ENCODE data around the gene CCDC88B. TPM values are rescaled to one million over a fixed set of nuclear protein-coding genes. Genes with fewer than 3 reads are reported as not detected.

The CCDC88B gene, protein sequence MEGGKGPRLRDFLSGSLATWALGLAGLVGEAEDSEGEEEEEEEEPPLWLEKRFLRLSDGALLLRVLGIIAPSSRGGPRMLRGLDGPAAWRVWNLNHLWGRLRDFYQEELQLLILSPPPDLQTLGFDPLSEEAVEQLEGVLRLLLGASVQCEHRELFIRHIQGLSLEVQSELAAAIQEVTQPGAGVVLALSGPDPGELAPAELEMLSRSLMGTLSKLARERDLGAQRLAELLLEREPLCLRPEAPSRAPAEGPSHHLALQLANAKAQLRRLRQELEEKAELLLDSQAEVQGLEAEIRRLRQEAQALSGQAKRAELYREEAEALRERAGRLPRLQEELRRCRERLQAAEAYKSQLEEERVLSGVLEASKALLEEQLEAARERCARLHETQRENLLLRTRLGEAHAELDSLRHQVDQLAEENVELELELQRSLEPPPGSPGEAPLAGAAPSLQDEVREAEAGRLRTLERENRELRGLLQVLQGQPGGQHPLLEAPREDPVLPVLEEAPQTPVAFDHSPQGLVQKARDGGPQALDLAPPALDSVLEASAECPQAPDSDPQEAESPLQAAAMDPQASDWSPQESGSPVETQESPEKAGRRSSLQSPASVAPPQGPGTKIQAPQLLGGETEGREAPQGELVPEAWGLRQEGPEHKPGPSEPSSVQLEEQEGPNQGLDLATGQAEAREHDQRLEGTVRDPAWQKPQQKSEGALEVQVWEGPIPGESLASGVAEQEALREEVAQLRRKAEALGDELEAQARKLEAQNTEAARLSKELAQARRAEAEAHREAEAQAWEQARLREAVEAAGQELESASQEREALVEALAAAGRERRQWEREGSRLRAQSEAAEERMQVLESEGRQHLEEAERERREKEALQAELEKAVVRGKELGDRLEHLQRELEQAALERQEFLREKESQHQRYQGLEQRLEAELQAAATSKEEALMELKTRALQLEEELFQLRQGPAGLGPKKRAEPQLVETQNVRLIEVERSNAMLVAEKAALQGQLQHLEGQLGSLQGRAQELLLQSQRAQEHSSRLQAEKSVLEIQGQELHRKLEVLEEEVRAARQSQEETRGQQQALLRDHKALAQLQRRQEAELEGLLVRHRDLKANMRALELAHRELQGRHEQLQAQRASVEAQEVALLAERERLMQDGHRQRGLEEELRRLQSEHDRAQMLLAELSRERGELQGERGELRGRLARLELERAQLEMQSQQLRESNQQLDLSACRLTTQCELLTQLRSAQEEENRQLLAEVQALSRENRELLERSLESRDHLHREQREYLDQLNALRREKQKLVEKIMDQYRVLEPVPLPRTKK (N-terminal part only)
- total RNA-seq: 1.2 and 1.3 TPM in 2 replicates

DNA sequence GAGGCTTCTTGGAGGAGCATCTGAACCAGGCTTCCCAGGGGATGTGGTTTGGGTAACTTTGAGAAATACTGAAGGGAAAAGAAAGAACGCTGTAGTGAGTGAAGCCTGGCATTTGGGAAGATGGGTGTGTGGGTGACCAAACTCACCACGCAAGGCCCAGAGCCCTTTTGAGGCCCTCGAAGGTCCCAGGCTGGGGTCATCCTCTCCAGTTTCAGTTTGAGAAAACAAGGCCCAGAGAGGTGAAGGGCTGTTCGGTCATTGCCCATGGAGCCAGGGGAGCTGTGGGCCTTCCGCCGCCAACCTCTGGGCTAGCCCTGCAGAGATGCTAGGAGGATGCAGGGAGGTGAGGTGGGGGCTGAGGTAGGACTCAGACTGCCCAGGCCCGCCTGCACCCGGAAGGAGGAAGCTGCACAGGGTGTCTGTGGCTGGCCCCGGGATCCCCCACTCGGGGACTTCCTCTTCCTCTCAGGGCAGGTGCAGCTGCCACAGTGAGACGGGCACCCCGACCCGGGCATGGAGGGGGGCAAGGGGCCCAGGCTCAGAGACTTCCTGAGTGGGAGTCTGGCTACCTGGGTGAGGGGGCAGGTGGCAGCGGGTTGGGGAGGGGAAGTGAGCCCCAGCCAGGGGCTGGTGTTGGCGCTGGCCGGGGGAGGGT lies at the start of gene CCDC88B:
TSS of gene CCDC88B (plus strand) at position 451 of the 655 bp plus-strand sequence. CDS start at position 514, 63 bp downstream.

DNA sequence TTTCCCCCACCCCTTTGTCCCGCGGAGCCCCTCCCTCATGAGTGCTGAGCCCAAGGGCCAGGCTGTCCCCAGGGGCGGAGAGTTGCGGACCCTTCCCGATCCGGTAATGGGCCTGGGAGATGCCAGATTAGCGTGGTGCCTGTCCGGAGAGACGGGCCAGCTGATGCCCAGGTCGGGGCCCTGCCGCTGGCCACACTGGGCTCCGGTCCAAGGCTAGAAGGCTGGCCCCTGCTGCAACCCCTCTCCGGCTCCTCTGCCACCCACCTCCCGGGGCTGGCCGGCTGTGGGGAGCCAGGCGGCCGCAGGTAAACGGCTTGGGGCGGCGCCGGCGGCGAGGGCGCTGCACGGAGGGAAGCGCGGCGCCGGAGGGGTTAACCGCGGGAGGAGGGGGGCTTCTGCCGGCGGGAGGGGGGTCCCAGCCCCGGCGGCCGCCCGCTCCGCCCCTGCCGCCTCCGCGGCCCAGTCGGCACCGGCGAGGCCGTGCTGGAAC lies 48.7 kb upstream of the CCDC88B start, which contains the start of gene KCNK4:
TSS of gene KCNK4 (plus strand) at position 41 of the 490 bp plus-strand sequence. CDS start 1,717 bp downstream, outside the sequence.

DNA sequence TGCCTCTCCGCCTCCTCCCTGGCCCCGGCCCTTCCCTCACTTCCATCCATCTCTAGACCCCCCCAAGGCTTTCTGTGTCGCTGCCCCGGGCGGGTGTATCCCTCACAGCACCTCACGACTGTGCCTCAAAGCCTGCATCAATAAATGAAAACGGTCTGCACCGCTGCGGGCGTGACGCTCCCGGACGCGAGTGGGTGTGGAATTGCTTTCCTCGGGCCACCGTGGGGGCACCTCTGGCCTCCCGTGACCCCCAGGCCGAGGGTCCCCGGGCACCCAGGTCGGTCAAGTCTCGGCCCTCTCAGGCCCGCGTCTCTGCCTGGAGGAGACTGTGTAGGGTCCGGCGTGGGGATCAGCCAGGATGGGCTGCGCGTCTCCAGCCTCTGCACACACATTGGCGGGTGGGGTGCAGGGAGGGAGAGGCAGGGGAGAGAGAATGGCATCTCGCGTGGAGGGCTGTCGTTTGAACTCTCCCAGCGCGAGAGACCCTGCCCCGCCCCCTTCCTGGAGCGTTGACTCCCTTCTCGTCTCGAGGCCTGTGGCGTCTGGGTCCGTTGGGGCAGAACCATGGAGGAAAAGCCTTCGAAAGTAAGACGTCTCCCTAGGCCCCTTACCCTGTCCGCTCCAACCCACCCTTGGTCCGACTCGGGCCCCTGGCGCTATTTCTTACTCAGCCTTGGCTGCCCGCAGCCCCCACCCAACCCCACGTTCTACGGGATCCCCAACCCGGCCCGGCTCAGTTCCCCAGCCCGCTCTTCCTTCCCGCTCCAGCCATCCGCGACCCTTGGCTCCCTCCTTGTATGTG lies 40.0 kb upstream of the CCDC88B start, which contains the start of gene CATSPERZ:
TSS of gene CATSPERZ (plus strand) at position 512 of the 802 bp plus-strand sequence. CDS start at position 565, 53 bp downstream.

DNA sequence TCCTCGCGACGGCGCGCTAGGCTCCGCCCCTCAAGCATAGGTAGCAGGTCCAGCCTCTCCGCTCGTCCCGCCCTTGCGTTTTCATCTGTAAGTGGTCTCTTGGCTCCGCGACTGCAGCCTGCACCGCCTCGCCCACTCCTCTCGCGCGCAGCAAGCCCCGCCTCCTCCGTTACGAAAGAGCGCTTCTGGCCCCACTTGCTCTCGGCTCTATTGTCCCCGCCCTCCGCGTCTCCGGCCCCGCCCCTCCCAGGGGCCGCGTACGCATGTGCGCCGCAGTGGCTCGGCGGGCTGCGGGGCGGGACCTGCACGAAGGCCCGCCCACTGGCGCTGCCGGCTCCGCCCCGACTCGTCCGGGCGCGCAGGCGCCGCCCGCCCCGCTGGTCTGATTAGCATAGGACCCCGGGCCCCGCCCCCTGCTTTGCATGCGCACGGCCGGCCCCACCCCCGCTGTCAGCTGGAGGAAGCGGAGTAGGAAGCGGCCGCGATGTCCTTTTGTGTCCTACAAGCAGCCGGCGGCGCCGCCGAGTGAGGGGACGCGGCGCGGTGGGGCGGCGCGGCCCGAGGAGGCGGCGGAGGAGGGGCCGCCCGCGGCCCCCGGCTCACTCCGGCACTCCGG lies 34.8 kb upstream of the CCDC88B start, which contains the start of gene ESRRA:
TSS of gene ESRRA (plus strand) at position 450 of the 616 bp plus-strand sequence. CDS start 1,656 bp downstream, outside the sequence.

DNA sequence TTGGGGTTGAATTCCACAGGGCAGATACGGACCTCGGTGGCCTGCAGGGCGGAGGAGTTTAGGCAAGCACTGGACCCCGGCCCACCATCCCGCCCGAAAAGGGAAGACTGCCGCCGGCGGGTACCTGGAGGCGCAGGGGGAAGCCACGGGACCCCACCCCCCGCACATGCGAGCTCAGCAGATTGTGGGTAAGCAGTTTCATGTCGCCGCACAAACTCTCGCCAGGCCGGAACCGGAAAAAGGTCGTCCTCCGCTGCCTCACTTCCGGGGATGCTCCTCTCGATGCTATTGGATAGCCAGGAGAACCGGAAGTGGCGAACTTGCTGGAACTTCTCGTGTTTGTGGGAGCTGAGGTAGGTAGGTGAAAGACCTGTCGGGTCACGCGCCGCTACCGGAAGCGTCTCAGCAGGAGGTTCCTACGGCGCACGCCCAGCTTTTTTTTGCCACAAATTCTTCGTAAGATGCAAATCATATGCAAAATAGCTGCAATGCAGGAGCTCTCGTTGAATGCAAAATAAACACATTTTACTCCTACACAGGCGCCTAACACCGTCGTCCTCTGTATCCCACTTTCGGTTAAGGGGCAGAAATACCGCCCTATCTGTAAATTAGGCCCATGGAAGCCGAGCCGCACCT lies 22.6 kb upstream of the CCDC88B start, which contains the start of gene TRMT112:
TSS of gene TRMT112 (minus strand) at position 235 of the 636 bp plus-strand sequence. CDS start at position 202, 33 bp downstream.

DNA sequence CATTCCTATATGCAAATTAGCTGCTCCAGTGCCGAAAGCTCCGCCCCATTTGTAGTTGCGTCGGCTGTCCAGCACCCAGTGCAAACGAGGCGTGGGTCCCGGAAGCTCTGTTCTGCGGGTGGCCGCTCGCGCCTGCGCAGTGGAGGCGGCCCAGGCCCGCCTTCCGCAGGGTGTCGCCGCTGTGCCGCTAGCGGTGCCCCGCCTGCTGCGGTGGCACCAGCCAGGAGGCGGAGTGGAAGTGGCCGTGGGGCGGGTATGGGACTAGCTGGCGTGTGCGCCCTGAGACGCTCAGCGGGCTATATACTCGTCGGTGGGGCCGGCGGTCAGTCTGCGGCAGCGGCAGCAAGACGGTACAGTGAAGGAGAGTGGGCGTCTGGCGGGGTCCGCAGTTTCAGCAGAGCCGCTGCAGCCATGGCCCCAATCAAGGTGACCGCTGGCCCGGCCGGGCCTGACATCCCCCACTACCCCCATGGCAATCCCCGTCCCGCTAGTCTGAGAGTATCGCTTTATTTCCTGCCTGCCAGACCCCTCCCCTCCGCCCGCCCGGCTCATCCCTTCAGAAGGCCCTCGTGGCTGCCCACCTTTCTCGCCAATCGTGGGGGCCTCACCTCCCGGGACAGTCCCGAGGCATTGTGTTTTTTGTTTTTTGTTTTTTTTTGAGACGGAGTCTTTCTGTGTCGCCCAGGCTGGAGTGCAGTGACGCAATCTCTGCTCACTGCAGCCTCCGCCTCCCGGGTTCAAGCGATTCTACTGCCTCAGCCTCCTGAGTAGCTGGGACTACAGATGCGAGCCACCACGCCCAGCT lies 21.8 kb upstream of the CCDC88B start, which contains the start of gene PRDX5:
TSS of gene PRDX5 (plus strand) at position 161 of the 805 bp plus-strand sequence. CDS start at position 256, 95 bp downstream.

DNA sequence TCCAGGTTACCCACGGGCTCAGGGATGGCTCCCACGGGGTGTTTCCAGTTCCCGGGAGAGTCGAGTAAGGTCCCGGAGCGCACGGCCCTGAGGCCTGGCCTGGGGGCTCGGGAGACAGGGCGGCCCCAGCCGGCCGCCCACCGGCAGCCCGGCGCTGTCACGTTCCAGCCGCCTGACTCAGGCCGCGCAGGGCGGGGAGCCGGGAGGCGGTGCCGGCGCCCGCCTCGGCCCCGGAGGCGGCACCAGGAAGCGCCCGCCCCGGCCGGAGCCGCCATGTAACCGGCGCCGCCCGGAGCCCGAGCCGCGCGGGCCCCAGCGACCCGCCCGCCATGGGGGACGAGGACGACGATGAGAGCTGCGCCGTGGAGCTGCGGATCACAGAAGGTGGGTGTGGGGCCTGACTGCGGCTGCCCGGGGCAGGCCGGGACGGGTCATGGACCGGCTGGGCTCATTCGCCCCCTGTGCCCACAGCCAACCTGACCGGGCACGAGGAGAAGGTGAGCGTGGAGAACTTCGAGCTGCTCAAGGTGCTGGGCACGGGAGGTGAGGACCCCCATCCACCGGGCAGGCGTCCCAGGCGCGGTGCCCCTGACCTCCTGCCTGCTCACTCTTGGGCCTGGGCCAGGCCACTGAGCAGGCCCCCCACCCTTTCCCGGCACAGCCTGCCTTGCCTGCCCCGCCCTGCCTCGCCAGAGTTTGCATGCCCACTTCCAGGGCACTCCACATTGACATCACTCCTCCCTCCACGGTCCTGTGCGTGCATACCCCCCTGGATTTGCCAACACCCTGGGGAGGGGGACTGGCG lies 19.1 kb downstream of the CCDC88B start, which contains the start of gene RPS6KA4:
TSS of gene RPS6KA4 (plus strand) at position 256 of the 805 bp plus-strand sequence. CDS start at position 330, 74 bp downstream.

Other genes with a start within 250 kb of the CCDC88B start
- 9.2 and 14.7 TPM in 2 replicates for gene MACROD1, start 174.1 kb upstream of the CCDC88B start, total RNA-seq
- gene STIP1, start 154.0 kb upstream of the CCDC88B start, total RNA-seq: 200 and 219 TPM in 2 replicates
- 1.8 and 2.2 TPM in 2 replicates for gene FERMT3, start 133.5 kb upstream of the CCDC88B start, total RNA-seq
- gene TRPT1, start 114.0 kb upstream of the CCDC88B start, total RNA-seq: 46.2 and 59.3 TPM in 2 replicates
- 59.5 and 60.4 TPM in 2 replicates for gene NUDT22, start 113.9 kb upstream of the CCDC88B start, total RNA-seq
- gene DNAJC4, start 109.7 kb upstream of the CCDC88B start, total RNA-seq: 12.6 and 21.2 TPM in 2 replicates
- 22.5 and 30.8 TPM in 2 replicates for gene VEGFB, start 105.6 kb upstream of the CCDC88B start, total RNA-seq
- 41.2 and 54.4 TPM in 2 replicates for gene FKBP2, start 99.1 kb upstream of the CCDC88B start, total RNA-seq
- 361 and 380 TPM in 2 replicates for gene PPP1R14B, start 93.3 kb upstream of the CCDC88B start, total RNA-seq
- 24.2 and 25.7 TPM in 2 replicates for gene PLCB3, start 88.7 kb upstream of the CCDC88B start, total RNA-seq
- gene BAD, start 55.5 kb upstream of the CCDC88B start, total RNA-seq: 102 and 103 TPM in 2 replicates
- gene GPR137, start 54.4 kb upstream of the CCDC88B start, total RNA-seq: 14.6 and 18.7 TPM in 2 replicates
- not detected in 2 replicates for gene KCNK4, start 48.9 kb upstream of the CCDC88B start, total RNA-seq
- gene CATSPERZ, start 39.8 kb upstream of the CCDC88B start, total RNA-seq: 0.15 TPM in 1 of 2 replicates, not detected in the other
- 21.3 and 25.1 TPM in 2 replicates for gene ESRRA, start 34.7 kb upstream of the CCDC88B start, total RNA-seq
- 446 and 498 TPM in 2 replicates for gene TRMT112, start 22.6 kb upstream of the CCDC88B start, total RNA-seq
- gene PRDX5, start 22.1 kb upstream of the CCDC88B start, total RNA-seq: 281 and 297 TPM in 2 replicates
- 39.7 and 42.4 TPM in 2 replicates for gene RPS6KA4, start 19.0 kb downstream of the CCDC88B start, total RNA-seq
- not detected in 2 replicates for gene SLC22A11, start 215.7 kb downstream of the CCDC88B start, total RNA-seq